Measurements from ENCODE around the gene PRSS56.

GRCh38 chr2:232515639-232516038 is 4.5 kb upstream of the PRSS56 start:
- no peak for TF ChIP-seq CTCF (IDR thresholded peaks at IDR 0.05)
- no peak for TF ChIP-seq POLR2AphosphoS5 (IDR thresholded peaks at IDR 0.05; ENCODE audit: low read depth, low read length)
- TF ChIP-seq SIN3A (IDR thresholded peaks at IDR 0.05; ENCODE audit: borderline replicate concordance, insufficient read depth, low read depth, low read length), result no peak
- TF ChIP-seq REST (IDR thresholded peaks at IDR 0.05; ENCODE audit: insufficient read depth in 1 of 2, low read depth in 2 of 2, low read length in 1 of 2), result no peak
